Activated T-cell treated with anti-CD3 and anti-CD28 coated beads, Interleukin-2, amount 50 U/mL, for 24 hours (primary cell): ENCODE data around the gene MYO9B.

Experiments
- DNase-seq: peaks from one replicate; pipeline ENCODE4 v3.0.0-alpha.2; 2020
- H3K27ac Mint-ChIP-seq: 2 replicates; pipeline ENCODE4 v1.8.0; 2020; ENCODE audit warnings: mild to moderate bottlenecking, mixed read lengths
- H3K27me3 Mint-ChIP-seq: 2 replicates; pipeline ENCODE4 v1.8.0; 2020; ENCODE audit warnings: mixed read lengths
- H3K36me3 Mint-ChIP-seq: 2 replicates; pipeline ENCODE4 v1.8.0; 2020; ENCODE audit warnings: low read depth, mixed read lengths
- H3K4me1 Mint-ChIP-seq: 2 replicates; pipeline ENCODE4 v1.8.0; 2020; ENCODE audit warnings: low read depth, mixed read lengths
- H3K4me3 Mint-ChIP-seq: 2 replicates; pipeline ENCODE4 v1.8.0; 2020; ENCODE audit warnings: mild to moderate bottlenecking, moderate library complexity, mixed read lengths
- H3K9me3 Mint-ChIP-seq: 2 replicates; pipeline ENCODE4 v1.8.0; 2020; ENCODE audit warnings: mixed read lengths

MYO9B gene

GRCh38 chr19:17242431-17243208 lies 167.0 kb downstream of the MYO9B start:
- no peak overlapping the region for H3K4me3 Mint-ChIP-seq
- H3K4me1 Mint-ChIP-seq: peaks cover 11% of the 10 kb centered on the region
- peaks cover 15% of the 10 kb centered on the region for H3K27me3 Mint-ChIP-seq
- no peaks in the 10 kb centered on the region for H3K9me3 Mint-ChIP-seq
- H3K36me3 Mint-ChIP-seq: no peaks in the 10 kb centered on the region
- DNase-seq: no peak
- H3K27ac Mint-ChIP-seq: no peak overlapping the region

- H3K27me3 Mint-ChIP-seq: peaks cover 16% of the 10 kb centered on the region
- peak overlapping the region; percentile 63 for H3K4me3 Mint-ChIP-seq
- H3K27ac Mint-ChIP-seq: no peak overlapping the region
- H3K4me1 Mint-ChIP-seq: peaks cover 11% of the 10 kb centered on the region
- DNase-seq: no peak
- H3K9me3 Mint-ChIP-seq: no peaks in the 10 kb centered on the region
- no peaks in the 10 kb centered on the region for H3K36me3 Mint-ChIP-seq
These were observed 167.7 kb downstream of the MYO9B start for GRCh38 chr19:17243211-17243829.

GRCh38 chr19:17243830-17244617 lies 168.4 kb downstream of the MYO9B start:
- H3K27me3 Mint-ChIP-seq: peaks cover 16% of the 10 kb centered on the region
- H3K27ac Mint-ChIP-seq: no peak overlapping the region
- DNase-seq: no peak
- no peaks in the 10 kb centered on the region for H3K9me3 Mint-ChIP-seq
- H3K36me3 Mint-ChIP-seq: no peaks in the 10 kb centered on the region
- peak overlapping the region; percentile 63 for H3K4me3 Mint-ChIP-seq
- peaks cover 11% of the 10 kb centered on the region for H3K4me1 Mint-ChIP-seq

- peaks cover 16% of the 10 kb centered on the region for H3K27me3 Mint-ChIP-seq
- peak; percentile 49 for DNase-seq
- H3K27ac Mint-ChIP-seq: no peak overlapping the region
- no peaks in the 10 kb centered on the region for H3K9me3 Mint-ChIP-seq
- H3K4me3 Mint-ChIP-seq: peak overlapping the region; percentile 63
- peaks cover 11% of the 10 kb centered on the region for H3K4me1 Mint-ChIP-seq
- H3K36me3 Mint-ChIP-seq: no peaks in the 10 kb centered on the region
These were observed 169.3 kb downstream of the MYO9B start for GRCh38 chr19:17244618-17245534.

GRCh38 chr19:17245535-17245984 lies 170.0 kb downstream of the MYO9B start, which contains the start of gene NR2F6:
TSS of gene NR2F6 (minus strand) at chr19:17245919. CDS start at chr19:17245220, 699 bp downstream.
- no peak for DNase-seq
- peak within 1 kb of the TSS; percentile 78 for H3K4me3 Mint-ChIP-seq
- H3K4me1 Mint-ChIP-seq: peaks cover 11% of the 10 kb centered on the region
- no peaks in the 10 kb centered on the region for H3K9me3 Mint-ChIP-seq
- no peaks in the 10 kb centered on the region for H3K36me3 Mint-ChIP-seq
- H3K27me3 Mint-ChIP-seq: peaks cover 16% of the 10 kb centered on the region
- H3K27ac Mint-ChIP-seq: no peak within 1 kb of the TSS

GRCh38 chr19:17246681-17247425 lies 171.3 kb downstream of the MYO9B start:
- no peak for DNase-seq
- peak overlapping the region; percentile 56 for H3K27ac Mint-ChIP-seq

GRCh38 chr19:17248011-17248776 lies 172.6 kb downstream of the MYO9B start:
- H3K4me3 Mint-ChIP-seq: no peak overlapping the region
- H3K27ac Mint-ChIP-seq: no peak overlapping the region
- no peak for DNase-seq

More at GRCh38 chr19:17246681-17247425, 171.3 kb downstream of the MYO9B start:
- H3K4me3 Mint-ChIP-seq: peak overlapping the region; percentile 78
- peaks cover 11% of the 10 kb centered on the region for H3K4me1 Mint-ChIP-seq
- H3K36me3 Mint-ChIP-seq: no peaks in the 10 kb centered on the region
- no peaks in the 10 kb centered on the region for H3K9me3 Mint-ChIP-seq
- H3K27me3 Mint-ChIP-seq: peaks cover 16% of the 10 kb centered on the region

GRCh38 chr19:17249887-17250548 lies 174.4 kb downstream of the MYO9B start:
- peaks cover 10% of the 10 kb centered on the region for H3K4me1 Mint-ChIP-seq
- peaks cover 11% of the 10 kb centered on the region for H3K27me3 Mint-ChIP-seq
- H3K36me3 Mint-ChIP-seq: no peaks in the 10 kb centered on the region
- DNase-seq: no peak
- no peak overlapping the region for H3K4me3 Mint-ChIP-seq
- H3K9me3 Mint-ChIP-seq: no peaks in the 10 kb centered on the region
- no peak overlapping the region for H3K27ac Mint-ChIP-seq

More at GRCh38 chr19:17248011-17248776, 172.6 kb downstream of the MYO9B start:
- H3K27me3 Mint-ChIP-seq: peaks cover 16% of the 10 kb centered on the region
- peaks cover 11% of the 10 kb centered on the region for H3K4me1 Mint-ChIP-seq
- no peaks in the 10 kb centered on the region for H3K36me3 Mint-ChIP-seq
- H3K9me3 Mint-ChIP-seq: no peaks in the 10 kb centered on the region

GRCh38 chr19:17254636-17255035 lies 179.1 kb downstream of the MYO9B start:
- H3K36me3 Mint-ChIP-seq: no peaks in the 10 kb centered on the region
- no peaks in the 10 kb centered on the region for H3K4me1 Mint-ChIP-seq
- no peaks in the 10 kb centered on the region for H3K9me3 Mint-ChIP-seq
- no peak for DNase-seq
- H3K27ac Mint-ChIP-seq: no peak overlapping the region
- H3K4me3 Mint-ChIP-seq: no peak overlapping the region
- no peaks in the 10 kb centered on the region for H3K27me3 Mint-ChIP-seq

- H3K27ac Mint-ChIP-seq: no peak overlapping the region
- no peaks in the 10 kb centered on the region for H3K27me3 Mint-ChIP-seq
- no peak overlapping the region for H3K4me3 Mint-ChIP-seq
- no peaks in the 10 kb centered on the region for H3K36me3 Mint-ChIP-seq
- H3K4me1 Mint-ChIP-seq: no peaks in the 10 kb centered on the region
- H3K9me3 Mint-ChIP-seq: no peaks in the 10 kb centered on the region
- DNase-seq: no peak
These were observed 179.6 kb downstream of the MYO9B start for GRCh38 chr19:17255150-17255621.

- Mint-ChIP-seq H3K4me3 (no peak overlapping the region), H3K9me3 (no peaks in the 10 kb centered on the region), H3K4me1 (peaks cover 6% of the 10 kb centered on the region), H3K27ac (no peak overlapping the region), H3K36me3 (no peaks in the 10 kb centered on the region), H3K27me3 (no peaks in the 10 kb centered on the region)
- DNase-seq: no peak
These were observed 180.6 kb downstream of the MYO9B start for GRCh38 chr19:17256130-17256529.

GRCh38 chr19:17259118-17259780 lies 183.7 kb downstream of the MYO9B start:
- Mint-ChIP-seq H3K4me3 (no peak overlapping the region), H3K27ac (no peak overlapping the region), H3K27me3 (no peaks in the 10 kb centered on the region), H3K4me1 (peaks cover 6% of the 10 kb centered on the region), H3K36me3 (no peaks in the 10 kb centered on the region), H3K9me3 (no peaks in the 10 kb centered on the region)
- DNase-seq: no peak
